Ovary (tissue), 9 donors: ENCODE results near the gene ALKBH2. TPM values are rescaled to one million over a fixed set of nuclear protein-coding genes. Genes with fewer than 3 reads are reported as not detected.

ENCODE experiments used
- DNase-seq, 5 donors: peaks; one replicate each; pipeline ENCODE4 v3.0.0-alpha.2; 2019 to 2020
- H3K27ac ChIP-seq, 2 donors: fragments of 200-600 bp; one replicate each; pipeline versions ENCODE4 v1.5.1 to v1.8.0; 2019 to 2022
- H3K27me3 ChIP-seq: fragments of 200-600 bp; one replicate; pipeline ENCODE4 v1.8.0; 2022
- H3K36me3 ChIP-seq: fragments of 200-600 bp; sonication (generic); one replicate; pipeline ENCODE4 v1.5.1; 2019
- H3K4me1 ChIP-seq: one replicate; pipeline ENCODE4 v1.8.1; 2013; ENCODE audit warnings: mild to moderate bottlenecking, moderate library complexity; ENCODE audit not compliant: insufficient read depth
- H3K4me3 ChIP-seq: fragments of 200-600 bp; sonication (generic); one replicate; pipeline ENCODE4 v1.5.1; 2017
- H3K9me3 ChIP-seq, 2 donors: fragments of 200-600 bp in 1 of 2; sonication (generic) in 1 of 2; one replicate each; pipeline versions ENCODE4 v1.5.1 to v1.8.1; 2013 to 2019; ENCODE audit warnings: mild to moderate bottlenecking in 1 of 2, moderate library complexity in 1 of 2
- EP300 ChIP-seq: sonication (generic); formaldehyde crosslinking; IDR thresholded peaks from one replicate; pipeline ENCODE4 v1.6.1; 2017; ENCODE audit warnings: antibody characterized with exemption
- POLR2A ChIP-seq: fragments of 450-650 bp; IDR thresholded peaks from one replicate; pipeline ENCODE4 v1.6.1; 2017; ENCODE audit warnings: antibody characterized with exemption, mild to moderate bottlenecking, moderate library complexity
- WGBS, 3 donors: extraction: QIAGEN DNeasy Blood & Tissue Kit in 1 of 3; methylation state at CpG; one replicate each; pipeline versions ENCODE4 v1.1.5 to v1.1.7; 2013 to 2017; 5-methylcytosine and 5-hydroxymethylcytosine counted together
- intact Hi-C, 4 donors: fragments of 100-400 bp; cut with DNase I; formaldehyde crosslinking; loops; one replicate each; pipeline versions ENCODE4 v1.11.0 to v1.15.1; 2022 to 2023
- polyA plus RNA-seq, 2 donors: library from polyadenylated mRNA; stranded (reverse); fragments of 200-250 nt in 1 of 2; fragments of 350-450 nt in 1 of 2; fragmentation: Illumina TruSeq in 1 of 2; extraction: RNeasy Lipid Tissue Mini Kit (QIAGEN cat#74804) in 1 of 2; gene quantifications; one replicate each; pipeline ENCODE4 v1.2.3, GENCODE V29; 2013 to 2014
- total RNA-seq, 7 donors: library from RNA; depleted of rRNA in 2 of 7; stranded (reverse); fragments of >200 nt in 2 of 7; fragmentation: NEBNext Ultra II Directional in 3 of 7; extraction: Animal tissue kit (Norgen Biotek cat#: 25700) in 3 of 7; gene quantifications; one replicate each; pipeline versions ENCODE4 v1.1.0 to v1.2.4, GENCODE V29; 2016 to 2023
- TF ChIP-seq, protein P1 (sequence below), 3 donors: fragments of 450-650 bp in 2 of 3; fragments of 200-600 bp in 1 of 3; IDR thresholded peaks; one replicate each; pipeline versions ENCODE4 v1.5.1 to v1.8.0; 2016 to 2022; ENCODE audit warnings: antibody characterized with exemption in 3 of 3, mild to moderate bottlenecking in 1 of 3
- donor health status: DM: no; HTN: no; CAD: no; lungs with moderate emphysema.
- donor health status: DM: no; HTN: no; CAD: no.
- donor health status: Bipolar disorder and iron deficiency.
- donor health status: DM: yes; HTN: yes; CAD: no.
- donor health status: DM: no; HTN: no; CAD: no.
- donor health status: DM: yes; HTN: yes; CAD: no.

Gene ALKBH2
- total and polyA plus RNA-seq, 9 donors = 11.3 to 26.4 (median 21.1) TPM

DNA sequence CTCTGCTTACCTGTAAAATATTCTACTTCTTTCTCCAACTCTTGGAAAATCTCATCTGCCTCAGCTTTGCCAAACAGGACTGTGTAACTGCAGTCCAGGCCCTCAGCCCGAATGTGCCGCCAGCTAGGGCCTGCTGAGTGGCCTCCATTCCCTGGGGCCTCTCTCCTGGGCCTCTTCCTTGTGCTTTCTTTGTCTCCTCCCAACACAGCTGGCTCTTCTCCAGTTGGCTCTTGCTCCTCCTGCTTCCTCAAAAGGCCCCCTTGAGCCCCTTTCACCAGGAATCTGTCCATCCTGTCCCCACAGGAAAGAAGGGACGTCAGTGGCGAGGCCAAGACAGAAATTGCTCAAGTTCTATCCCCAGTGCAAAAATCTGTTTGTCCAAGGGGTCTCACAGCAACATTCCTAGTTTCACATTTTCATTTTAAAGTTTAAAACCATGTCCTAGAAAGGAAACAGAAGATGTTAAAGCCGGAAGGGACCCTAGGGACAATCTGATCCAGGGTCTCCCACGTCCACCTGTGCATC lies 713 bp downstream of the ALKBH2 start:
- H3K27me3 ChIP-seq = no peaks in the 10 kb centered on the region
- peak overlapping the region; percentile 48 for H3K4me3 ChIP-seq
- H3K9me3 ChIP-seq = no peaks in the 10 kb centered on the region
- intact Hi-C loops = loop anchor here (5.0 to 10.0 kb wide), 5 partner anchors 238 to 528 kb away; partner anchors contain the start of genes ISCU (in 1 of the 4), SART3 (in 1 of the 4) and SSH1 (in 1 of the 4)
- no peaks in the 10 kb centered on the region for H3K36me3 ChIP-seq
- H3K27ac ChIP-seq = peak overlapping the region in 1 of 2 donors; percentile 63
- H3K4me1 ChIP-seq = peaks cover 6% of the 10 kb centered on the region
- 38 to 47% (median 44%) methylated on average over 6 of the region's 6 CpGs for WGBS, 3 donors
- no peak for DNase-seq
- TF ChIP-seq, protein P1, sequence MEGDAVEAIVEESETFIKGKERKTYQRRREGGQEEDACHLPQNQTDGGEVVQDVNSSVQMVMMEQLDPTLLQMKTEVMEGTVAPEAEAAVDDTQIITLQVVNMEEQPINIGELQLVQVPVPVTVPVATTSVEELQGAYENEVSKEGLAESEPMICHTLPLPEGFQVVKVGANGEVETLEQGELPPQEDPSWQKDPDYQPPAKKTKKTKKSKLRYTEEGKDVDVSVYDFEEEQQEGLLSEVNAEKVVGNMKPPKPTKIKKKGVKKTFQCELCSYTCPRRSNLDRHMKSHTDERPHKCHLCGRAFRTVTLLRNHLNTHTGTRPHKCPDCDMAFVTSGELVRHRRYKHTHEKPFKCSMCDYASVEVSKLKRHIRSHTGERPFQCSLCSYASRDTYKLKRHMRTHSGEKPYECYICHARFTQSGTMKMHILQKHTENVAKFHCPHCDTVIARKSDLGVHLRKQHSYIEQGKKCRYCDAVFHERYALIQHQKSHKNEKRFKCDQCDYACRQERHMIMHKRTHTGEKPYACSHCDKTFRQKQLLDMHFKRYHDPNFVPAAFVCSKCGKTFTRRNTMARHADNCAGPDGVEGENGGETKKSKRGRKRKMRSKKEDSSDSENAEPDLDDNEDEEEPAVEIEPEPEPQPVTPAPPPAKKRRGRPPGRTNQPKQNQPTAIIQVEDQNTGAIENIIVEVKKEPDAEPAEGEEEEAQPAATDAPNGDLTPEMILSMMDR (IDR thresholded peaks at IDR 0.05) = no peak
- no peak for TF ChIP-seq EP300
- TF ChIP-seq POLR2A = no peak

DNA sequence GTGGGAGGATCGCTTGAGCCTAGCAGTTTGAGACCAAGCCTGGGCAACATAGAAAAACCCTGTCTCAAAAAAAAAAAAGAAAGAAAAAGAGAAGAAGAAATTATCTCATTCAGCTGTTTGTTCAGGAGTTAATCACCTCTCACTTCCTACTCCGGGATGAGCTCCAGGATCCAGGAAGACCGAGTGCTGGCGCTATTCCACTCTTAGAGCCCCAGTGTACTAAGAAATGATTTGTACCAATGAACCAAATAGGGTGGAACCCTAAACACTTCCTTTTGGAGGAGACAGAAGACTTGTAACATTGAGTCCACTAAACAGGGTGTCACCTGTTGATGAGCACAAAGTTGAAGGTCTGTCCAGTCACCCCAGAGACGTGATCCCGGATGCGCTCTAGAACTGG lies 3.6 kb downstream of the ALKBH2 start:
- WGBS, 3 donors = 70 to 78% (median 76%) methylated on average over 7 of the region's 7 CpGs
- Histone ChIP-seq H3K27ac (no peak overlapping the region), H3K9me3 (no peaks in the 10 kb centered on the region), H3K4me3 (no peak overlapping the region), H3K4me1 (peaks cover 3% of the 10 kb centered on the region), H3K27me3 (no peaks in the 10 kb centered on the region), H3K36me3 (no peaks in the 10 kb centered on the region)
- TF ChIP-seq, protein P1 (IDR thresholded peaks at IDR 0.05) = no peak
- TF ChIP-seq POLR2A (no peak), EP300 (no peak)
- intact Hi-C loops = loop anchor here (5.0 to 10.0 kb wide), 5 partner anchors 235 to 525 kb away; partner anchors contain the start of genes ISCU (in 1 of the 4), SART3 (in 1 of the 4) and SSH1 (in 1 of the 4)
- DNase-seq = no peak

DNA sequence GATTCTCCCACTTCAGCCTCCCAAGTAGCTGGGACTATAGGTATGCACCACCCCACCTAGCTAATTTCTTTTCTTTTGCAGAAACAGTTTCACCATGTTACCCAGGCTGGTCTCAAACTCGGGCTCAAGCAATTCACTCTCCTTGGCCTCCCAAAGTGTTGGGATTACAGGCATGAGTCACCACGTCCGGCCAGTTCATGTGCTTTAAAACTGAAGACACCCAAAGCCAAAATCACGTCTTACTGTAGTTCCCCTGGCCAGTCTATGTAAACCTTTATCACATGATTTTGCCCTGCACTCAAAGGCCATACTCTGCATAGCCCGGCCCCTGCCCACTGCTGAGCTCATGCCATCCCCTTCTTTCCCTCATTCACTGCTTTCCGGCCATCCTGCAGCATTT lies 4.5 kb downstream of the ALKBH2 start:
- DNase-seq = no peak
- no peaks in the 10 kb centered on the region for H3K36me3 ChIP-seq
- WGBS, 3 donors = 60 to 72% (median 68%) methylated on average over 6 of the region's 6 CpGs
- no peak overlapping the region for H3K27ac ChIP-seq
- no peaks in the 10 kb centered on the region for H3K27me3 ChIP-seq
- H3K4me1 ChIP-seq = peaks cover 3% of the 10 kb centered on the region
- TF ChIP-seq POLR2A (no peak), EP300 (no peak)
- TF ChIP-seq, protein P1 (IDR thresholded peaks at IDR 0.05) = no peak
- H3K4me3 ChIP-seq = no peak overlapping the region
- intact Hi-C loops = no loop called here
- no peaks in the 10 kb centered on the region for H3K9me3 ChIP-seq

DNA sequence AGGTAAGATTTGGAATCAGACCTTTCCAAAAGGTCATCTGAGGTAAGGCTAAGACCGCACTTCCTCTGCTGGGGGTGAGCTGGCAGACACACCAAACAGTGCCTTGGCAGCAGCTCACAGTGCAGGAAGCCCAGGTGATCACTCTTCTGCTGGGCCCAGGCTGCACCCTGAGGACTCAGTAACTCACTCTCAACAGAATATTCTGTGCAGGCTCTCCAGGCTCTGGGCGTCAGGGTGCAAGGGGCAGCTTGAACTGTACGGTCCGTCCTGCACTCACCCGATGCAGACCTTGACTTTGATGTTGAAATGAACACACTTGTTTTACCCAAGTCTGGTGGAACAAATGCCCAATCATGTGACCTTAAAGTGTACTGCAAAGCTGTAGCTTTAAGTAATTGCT lies 6.0 kb downstream of the ALKBH2 start:
- no peak for DNase-seq

More for the DNA sequence above, 6.0 kb downstream of the ALKBH2 start:
- intact Hi-C loops = no loop called here
- Histone ChIP-seq H3K36me3 (no peaks in the 10 kb centered on the region), H3K9me3 (no peaks in the 10 kb centered on the region), H3K27ac (no peak overlapping the region), H3K4me3 (no peak overlapping the region), H3K4me1 (no peaks in the 10 kb centered on the region), H3K27me3 (no peaks in the 10 kb centered on the region)
- no peak for TF ChIP-seq EP300
- TF ChIP-seq POLR2A = no peak
- TF ChIP-seq, protein P1 (IDR thresholded peaks at IDR 0.05) = no peak
- 40 to 49% (median 43%) methylated on average over 5 of the region's 5 CpGs for WGBS, 3 donors
